NCI-H446 (cell line): ENCODE results near the gene POTEB2.
"Not testable (repeated sequence)": the region's sequence is repeated elsewhere in the genome, so short reads cannot be mapped to it uniquely, and the experiment has no call there.

ENCODE experiments used
- DNase-seq, 2 experiments: peaks; one replicate each; lab custom pipeline; 2025; lab: John Stamatoyannopoulos, UW

POTEB2 gene

GRCh38 chr15:20866214-20866613 is at the start of gene POTEB2:
Gene POTEB2 (minus strand): TSS chr15:20866314. CDS start chr15:20866281, 33 bp downstream.
- not testable (repeated sequence) for DNase-seq

- DNase-seq: not testable (repeated sequence)
These were observed 13.8 kb upstream of the POTEB2 start for GRCh38 chr15:20879916-20880315.

- not testable (repeated sequence) for DNase-seq
These were observed 12.3 kb upstream of the POTEB2 start for GRCh38 chr15:20878464-20878863.

GRCh38 chr15:20877819-20878218 is 11.7 kb upstream of the POTEB2 start:
- DNase-seq: not testable (repeated sequence)
